HG03457 (cell line): ENCODE results near the gene ABO.
"Not testable (repeated sequence)": the region's sequence is repeated elsewhere in the genome, so short reads cannot be mapped to it uniquely, and the experiment has no call there.

Source experiments
- ATAC-seq: cut with Tn5 transposase; IDR thresholded peaks from one replicate; pipeline ENCODE4 v1.9.1; 2021; ENCODE audit warnings: moderate number of reproducible peaks; ENCODE audit not compliant: unreplicated experiment

The ABO gene

GRCh38 chr9:133226219-133227171, 48.5 kb downstream of the ABO start:
- no peak for ATAC-seq

- ATAC-seq: no peak
Measured at GRCh38 chr9:133225171-133226011, 49.6 kb downstream of the ABO start.

DNA sequence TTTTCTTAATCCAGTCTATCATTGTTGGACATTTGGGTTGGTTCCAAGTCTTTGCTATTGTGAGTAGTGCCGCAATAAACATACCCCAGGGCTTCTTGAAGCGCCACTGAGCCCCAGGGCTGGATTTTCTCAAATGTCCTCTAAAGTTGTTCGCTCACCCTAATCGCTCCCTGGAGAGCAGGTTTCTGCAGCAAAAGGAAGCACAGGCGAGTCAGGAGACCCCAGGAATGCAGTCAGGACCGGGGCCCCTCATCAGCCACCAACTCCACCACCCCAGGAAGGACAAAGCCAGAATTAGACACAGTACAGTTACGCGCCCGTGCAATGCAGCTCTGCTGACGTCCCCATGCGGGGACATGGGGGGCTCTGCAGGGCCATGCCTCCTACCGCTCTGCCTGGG, 50.2 kb downstream of the ABO start:
- no peak for ATAC-seq

DNA sequence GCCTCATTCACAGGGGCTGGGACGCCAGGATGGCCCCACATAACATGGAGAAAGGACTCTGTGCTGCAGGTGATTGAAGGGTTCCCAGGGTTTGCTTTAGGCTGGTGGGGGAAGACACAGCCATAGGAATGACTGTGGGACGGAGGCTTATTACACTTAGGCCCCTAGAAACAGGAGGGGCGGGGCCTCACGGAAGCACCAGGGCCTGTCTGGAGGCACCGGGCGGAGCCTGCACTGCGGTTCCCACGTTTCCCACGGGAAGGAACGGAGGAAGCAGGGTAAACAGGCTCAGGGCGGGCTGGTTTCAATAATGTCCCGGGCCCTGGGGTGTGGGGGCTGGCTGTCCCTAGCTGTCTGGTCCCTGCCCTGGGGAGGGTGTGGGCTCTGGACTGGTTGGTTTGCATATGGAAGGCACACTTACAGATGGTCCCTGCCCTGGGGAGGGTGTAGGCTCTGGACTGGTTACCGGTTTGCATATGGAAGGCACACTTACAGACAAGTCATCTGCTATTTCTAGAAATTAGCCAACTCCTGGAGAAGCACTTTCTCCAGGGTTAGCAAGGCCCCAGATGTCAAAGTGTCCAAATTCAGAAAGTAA, 51.7 kb downstream of the ABO start:
- not testable (repeated sequence) for ATAC-seq

DNA sequence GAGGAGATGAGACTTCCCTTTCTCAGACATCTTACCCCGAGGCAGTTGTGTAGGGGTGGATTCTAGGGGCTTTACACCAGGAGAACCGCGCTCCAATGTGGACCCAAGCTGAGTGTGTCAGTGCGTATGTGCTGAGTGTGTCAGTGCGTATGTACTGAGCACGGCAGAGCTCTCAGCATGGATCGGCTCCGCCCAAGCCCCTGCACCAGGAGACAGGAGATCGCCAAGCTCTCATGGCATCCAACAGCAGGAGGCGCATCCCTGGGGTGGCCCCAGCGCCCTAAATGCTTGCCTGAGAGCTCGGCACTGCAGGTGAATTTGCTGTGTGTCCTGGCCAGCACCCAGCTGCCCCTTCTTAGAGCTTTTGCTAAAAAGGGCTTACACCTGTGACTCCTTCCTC, 53.0 kb downstream of the ABO start:
- not testable (repeated sequence) for ATAC-seq

- no peak for ATAC-seq
Measured at GRCh38 chr9:133221177-133221809, 53.7 kb downstream of the ABO start.

DNA sequence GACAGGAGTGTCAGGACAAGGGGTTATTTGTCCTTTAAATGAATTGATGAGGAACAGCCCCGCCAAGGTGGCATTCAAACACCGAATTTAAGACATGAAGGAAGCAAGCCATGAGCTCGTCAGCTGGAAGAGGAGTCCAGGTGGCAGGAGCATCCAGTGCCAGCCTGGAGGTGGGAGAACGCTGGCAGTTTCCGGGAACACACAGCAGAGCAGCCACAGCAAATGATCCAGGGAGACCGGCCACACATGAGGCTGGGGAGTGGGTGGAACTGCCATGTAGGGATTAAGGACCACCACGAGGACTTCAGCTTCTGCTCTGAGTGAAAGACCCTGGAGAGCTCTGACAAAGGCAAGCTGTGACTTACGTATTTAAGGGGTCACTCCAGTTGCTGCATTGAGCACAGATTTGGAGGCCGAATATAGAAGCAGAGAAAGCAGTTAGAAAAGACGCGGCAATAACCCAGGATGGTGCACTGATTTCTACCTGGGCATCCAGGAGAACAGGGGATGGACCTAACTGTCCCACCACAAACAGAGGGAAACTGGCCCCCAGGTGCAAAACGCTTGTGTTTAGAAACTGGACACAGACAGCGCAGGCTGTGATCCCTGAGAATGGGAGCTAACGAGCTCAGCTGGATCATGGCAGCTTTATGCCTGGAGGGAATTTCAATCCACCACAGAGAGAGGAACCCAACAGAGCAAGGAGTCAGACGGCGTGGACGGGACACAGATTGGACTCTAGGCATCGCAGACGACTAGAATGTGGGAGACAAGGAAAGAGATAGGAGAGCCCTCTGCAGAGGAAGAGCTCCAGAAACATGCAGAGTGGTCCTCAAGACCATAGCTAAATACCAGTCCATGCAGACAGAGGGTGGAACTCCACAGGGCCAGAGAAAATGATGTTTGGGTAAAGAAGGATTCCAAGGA, 56.7 kb downstream of the ABO start:
- ATAC-seq: not testable (repeated sequence)

- ATAC-seq: not testable (repeated sequence)
Measured at GRCh38 chr9:133217333-133217988, 57.5 kb downstream of the ABO start.

- ATAC-seq: not testable (repeated sequence)
Measured at GRCh38 chr9:133214276-133214675, 60.7 kb downstream of the ABO start.

DNA sequence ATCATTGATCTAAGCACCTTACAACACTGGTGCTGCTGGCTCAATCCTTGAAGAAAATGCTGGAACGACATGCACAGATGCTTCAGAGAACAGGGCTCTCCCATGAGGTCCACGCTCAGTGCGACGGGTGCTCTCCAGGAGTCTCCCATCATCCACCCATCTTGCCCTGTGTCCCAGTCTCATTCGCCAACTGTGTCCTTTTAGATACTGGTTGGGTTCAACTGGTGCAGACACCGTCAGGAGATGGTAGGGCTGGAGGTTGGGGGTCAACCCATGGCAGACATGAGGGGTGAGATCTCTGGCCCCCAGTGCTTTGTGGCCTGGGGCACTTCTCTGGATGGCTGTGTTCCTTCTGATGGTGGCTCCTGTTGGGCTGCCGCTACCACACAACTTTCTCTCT, 64.4 kb downstream of the ABO start:
- ATAC-seq: no peak

- no peak for ATAC-seq
Measured at GRCh38 chr9:133210202-133210532, 64.8 kb downstream of the ABO start.

- ATAC-seq: not testable (repeated sequence)
Measured at GRCh38 chr9:133209327-133210201, 65.4 kb downstream of the ABO start.

GRCh38 chr9:133208880-133209300, 66.1 kb downstream of the ABO start, which contains the start of gene OBP2B:
TSS of gene OBP2B (minus strand) at chr9:133209250. CDS start at chr9:133209199, 51 bp downstream.
- ATAC-seq: not testable (repeated sequence)

DNA sequence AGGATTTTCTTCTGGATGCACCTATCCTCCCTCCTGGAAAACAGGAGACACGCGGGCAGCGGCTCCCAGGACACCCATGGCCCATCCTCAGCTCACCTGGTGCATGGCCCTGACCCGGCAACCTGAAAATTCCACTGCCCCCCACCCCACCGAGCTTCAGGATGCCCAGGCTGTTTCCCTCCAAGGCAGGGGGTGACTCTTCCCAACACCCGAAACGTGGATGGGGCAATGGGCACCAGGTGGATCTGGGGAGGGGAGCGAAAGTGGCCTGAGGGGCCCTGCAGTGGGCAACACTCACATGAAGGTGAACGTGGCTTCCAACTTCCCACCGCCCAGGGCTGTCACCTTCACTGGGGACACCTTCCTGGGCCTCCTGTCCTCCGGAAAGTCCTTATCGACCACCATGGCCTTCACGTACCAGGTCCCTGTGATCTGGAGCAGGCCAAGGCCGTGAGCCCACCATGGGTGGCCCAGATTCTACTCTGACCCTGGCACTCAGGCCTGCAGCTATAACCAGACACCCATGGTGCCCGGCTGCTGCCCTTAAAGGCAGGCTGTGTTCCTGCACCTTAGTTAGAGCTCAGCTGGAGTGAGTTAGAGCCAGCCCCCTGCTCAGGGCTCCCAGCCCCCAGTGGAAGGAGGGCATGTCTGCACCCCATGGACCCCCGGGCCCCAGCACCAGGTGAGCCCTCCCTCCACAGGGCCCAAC, 66.7 kb downstream of the ABO start:
- ATAC-seq: not testable (repeated sequence)

- no peak for ATAC-seq
Measured at GRCh38 chr9:133207540-133208170, 67.3 kb downstream of the ABO start.

DNA sequence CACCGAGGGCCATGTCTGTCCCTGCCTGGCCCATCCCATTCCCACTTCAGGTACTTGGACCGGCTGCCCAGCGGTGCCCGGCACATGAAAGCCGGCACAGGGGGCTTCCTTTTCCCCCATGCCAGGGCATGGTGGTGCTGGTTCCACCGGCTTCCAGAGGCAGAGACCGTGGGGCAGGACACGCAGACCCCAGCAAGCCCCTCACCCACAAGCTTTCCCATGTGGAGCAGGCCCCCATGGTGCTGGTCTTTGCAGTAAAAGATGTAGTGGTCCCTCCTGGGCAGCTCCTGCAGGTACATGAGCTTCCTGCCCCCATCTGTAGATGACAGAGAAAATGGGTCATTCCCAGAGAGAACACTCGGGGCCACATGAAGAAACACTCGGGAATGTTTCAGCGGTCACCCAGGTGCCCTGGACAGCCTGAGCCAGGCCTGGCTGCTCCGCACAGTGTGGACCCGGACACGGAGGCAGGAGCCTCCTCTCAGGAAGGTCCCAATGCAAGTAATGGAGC, 67.9 kb downstream of the ABO start:
- ATAC-seq: no peak
